Articular chondrocyte of knee joint (primary cell): Measurements from ENCODE around the gene ZNF584. TPM values are rescaled to one million over a fixed set of nuclear protein-coding genes. Genes with fewer than 3 reads are reported as not detected.

Experiments
- small RNA-seq: library from RNA; depleted of rRNA; stranded (forward); fragments of <200 nt; gene quantifications from one replicate; pipeline ENCODE3, GENCODE V24; 2012
- total RNA-seq: library from RNA; depleted of rRNA; stranded (reverse); fragments of >200 nt; gene quantifications from 2 replicates; pipeline ENCODE4 v1.2.3, GENCODE V29; 2012

ZNF584 gene
- total RNA-seq: 13.2 TPM in 2 replicates

DNA sequence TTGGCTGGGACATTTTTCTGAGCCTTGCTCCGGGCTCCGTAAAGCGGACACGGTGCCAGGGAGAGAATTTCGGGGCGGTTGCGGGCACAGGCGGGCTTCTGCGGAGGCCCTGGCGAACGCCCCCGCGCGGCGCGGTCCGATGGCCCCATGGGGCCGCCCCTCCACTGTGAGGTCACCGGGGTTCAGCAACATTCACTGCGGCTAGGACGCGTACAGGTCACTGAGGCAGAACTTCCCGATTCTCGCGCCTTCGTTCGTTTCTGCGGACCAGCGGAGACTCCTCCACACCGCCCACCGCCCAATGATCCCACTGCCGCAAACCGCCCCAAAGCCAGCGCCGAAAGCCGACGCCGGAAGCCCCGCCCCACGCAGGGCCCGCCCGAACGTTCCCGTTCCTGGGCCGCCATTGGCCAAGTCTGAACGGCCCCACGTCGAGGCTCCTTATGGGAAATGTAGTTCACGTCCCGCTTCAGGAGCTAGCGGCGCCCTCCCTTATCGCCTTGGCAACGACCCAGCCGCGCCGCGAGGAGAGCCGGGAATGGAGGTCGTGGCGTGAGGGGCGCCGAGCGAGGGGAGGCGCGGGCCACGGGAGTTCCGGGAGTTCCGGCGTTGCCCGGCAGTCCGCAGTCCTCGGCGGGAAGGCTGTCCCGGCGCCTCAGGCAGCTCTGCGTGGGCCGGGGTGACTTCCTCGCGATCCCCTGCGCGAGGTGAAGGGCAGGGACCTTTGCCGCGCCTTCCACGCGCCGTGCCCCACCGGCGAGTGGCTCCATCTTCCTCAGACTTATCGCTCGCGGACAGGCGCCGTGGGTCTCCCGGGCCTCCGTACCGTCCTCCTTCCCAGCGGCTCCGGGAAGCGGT lies at the start of gene ZNF584:
Gene ZNF584 (plus strand): TSS at position 498 of the 858 bp plus-strand sequence. CDS start 499 bp downstream, outside the sequence.

DNA sequence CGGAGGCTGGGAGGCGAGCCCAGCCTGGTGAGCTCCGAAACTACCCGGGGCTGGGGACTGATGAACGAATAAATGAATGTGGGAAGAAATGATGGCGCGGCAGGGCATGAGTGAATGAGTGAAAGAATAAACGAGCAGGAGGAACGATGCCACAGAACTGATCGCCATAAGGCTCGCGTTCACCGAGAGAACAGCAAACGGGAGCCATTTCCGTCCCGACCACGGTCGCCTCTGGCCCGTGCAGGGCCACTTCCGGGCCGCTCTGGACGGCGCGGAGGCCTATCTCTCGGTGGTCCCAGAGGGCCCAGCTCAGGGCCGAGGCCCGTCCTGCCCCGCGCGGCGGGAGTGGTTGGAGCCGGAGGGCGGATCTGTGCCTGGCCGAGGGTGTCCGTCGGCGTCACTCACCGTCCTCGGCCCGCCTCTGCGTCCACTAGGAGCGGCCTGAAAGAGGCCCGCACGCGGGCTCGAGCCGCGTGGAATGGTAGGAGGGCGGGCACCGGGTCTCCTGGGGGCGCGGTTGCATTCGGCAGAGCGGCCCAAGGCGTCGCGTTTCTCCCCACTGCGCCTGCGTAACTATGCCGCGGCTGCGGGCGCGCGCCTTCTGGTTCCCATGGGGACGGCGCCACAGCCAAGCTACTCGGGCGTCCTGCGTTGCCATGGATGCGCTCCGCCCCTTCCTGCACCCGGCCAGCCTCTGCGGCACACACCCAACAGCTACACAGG lies 46.0 kb upstream of the ZNF584 start, which contains the start of gene ZNF497:
Gene ZNF497 (minus strand): TSS at position 480 of the 723 bp plus-strand sequence. CDS start 5,116 bp downstream, outside the sequence.

DNA sequence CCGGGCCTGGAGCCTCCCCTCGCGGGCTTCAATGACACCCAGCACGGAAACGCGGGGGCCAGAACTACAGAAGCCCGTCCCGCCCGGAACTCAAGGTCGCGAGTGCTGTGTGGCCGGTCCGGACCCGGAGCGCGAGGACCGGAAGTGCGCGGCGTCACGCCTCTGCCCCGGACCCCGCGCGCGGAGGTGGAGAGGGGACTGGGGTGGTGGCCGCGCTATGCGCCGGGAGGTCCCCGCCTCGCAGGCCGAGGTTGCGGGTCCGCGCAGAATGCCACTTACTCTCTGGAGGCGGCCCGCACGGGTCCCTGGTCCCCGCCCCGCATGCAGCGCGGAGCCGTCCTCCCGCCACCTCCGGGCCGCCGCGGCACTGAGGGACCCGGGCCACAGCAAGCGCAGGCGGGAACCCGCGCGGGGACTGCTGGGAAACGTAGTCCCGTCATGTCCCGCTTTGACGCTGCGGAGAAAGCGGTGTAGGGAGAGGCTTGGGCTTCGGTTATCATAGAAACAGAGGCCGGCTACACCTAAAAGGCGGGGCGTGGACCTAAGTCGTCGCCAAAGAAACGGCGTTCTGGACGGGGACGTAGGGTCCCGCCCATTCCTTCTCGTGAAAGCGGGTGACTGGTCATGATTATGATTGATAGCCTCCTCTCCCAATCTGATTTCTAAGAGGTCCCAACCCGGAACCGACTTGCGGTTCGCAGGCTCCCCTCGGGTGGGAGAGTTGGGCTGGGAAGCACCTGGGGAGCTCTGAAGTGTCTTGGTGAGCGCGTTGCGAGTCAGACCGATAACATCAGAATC lies 27.6 kb upstream of the ZNF584 start, which contains the start of gene ZNF837:
Gene ZNF837 (minus strand): TSS at position 369 of the 798 bp plus-strand sequence. CDS start 11,698 bp downstream, outside the sequence.

DNA sequence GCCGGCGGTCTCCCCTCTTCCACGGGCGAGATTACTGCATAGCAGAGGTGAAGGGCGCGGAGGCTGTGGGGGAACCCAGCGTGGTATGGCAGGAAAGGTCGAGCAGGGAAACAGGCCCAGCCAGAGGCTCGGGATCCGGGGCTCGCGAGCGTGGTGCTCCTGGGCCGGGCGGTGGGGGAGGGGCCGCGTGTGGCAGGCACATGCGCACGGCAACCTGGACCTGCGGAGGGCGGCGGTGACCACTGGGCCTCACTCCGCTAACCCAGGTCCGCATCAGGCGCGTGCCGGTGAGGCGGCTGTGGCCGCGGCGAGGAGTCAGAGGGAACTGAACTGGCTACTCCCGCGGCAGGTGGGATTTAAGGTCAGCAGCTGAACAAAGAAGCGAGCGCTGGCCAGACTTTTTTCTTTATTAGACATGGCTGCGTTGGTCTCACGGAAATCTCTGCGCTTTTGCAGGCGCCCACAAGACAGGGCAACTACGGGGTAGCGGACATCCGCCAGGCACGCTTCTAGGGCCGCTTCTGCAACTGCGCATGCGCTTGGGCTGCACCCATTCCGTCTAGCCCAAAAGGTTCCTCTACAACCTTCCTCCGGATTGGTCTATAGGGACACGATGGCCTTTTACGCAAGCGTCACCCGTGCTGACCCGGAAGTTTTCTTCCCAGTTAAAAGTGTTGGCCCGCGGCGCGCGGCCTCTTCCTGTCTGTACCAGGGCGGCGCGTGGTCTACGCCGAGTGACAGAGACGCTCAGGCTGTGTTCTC lies 21.7 kb upstream of the ZNF584 start, which contains the start of gene RPS5:
Gene RPS5 (plus strand): TSS at position 694 of the 762 bp plus-strand sequence. CDS start 869 bp downstream, outside the sequence.

DNA sequence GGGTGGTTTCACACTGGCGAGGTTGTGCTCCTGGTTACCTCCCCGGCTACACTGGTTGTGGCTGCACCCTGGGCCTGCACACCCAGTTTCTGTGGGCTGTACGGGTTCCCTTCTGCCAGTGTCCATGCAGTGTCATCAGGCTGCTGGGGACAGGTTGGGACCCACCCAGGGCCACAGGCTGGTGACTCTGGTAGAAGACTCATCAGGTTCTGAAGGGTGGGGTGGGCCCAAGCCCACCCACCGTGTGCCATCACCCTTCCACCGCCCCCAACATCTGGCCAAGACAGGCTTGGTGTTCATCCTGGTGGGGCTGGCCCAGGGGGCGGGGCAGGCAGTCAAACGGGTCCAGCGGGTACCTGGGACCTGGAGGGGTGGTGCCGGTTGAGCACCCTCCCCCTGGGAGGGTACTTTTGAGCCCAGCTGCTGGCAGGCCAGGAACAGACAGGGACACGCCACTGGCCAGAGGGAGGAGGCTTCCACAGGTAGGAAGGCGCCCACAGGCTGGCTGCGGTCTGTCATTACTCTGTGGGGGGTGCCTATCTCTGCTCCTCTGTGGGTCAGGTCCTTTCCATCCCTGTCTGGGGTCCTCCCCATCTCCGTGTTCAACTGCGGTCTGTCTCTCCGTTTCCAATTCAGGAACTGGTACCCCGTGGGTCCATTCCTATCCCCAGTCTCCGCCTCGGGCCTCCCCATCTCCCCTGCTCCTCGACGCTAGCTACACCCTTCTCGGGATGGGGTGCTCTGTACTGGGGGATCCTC lies 13.1 kb upstream of the ZNF584 start, which contains the start of gene RNF225:
Gene RNF225 (plus strand): TSS at position 437 of the 759 bp plus-strand sequence. CDS start 434 bp downstream, outside the sequence.

DNA sequence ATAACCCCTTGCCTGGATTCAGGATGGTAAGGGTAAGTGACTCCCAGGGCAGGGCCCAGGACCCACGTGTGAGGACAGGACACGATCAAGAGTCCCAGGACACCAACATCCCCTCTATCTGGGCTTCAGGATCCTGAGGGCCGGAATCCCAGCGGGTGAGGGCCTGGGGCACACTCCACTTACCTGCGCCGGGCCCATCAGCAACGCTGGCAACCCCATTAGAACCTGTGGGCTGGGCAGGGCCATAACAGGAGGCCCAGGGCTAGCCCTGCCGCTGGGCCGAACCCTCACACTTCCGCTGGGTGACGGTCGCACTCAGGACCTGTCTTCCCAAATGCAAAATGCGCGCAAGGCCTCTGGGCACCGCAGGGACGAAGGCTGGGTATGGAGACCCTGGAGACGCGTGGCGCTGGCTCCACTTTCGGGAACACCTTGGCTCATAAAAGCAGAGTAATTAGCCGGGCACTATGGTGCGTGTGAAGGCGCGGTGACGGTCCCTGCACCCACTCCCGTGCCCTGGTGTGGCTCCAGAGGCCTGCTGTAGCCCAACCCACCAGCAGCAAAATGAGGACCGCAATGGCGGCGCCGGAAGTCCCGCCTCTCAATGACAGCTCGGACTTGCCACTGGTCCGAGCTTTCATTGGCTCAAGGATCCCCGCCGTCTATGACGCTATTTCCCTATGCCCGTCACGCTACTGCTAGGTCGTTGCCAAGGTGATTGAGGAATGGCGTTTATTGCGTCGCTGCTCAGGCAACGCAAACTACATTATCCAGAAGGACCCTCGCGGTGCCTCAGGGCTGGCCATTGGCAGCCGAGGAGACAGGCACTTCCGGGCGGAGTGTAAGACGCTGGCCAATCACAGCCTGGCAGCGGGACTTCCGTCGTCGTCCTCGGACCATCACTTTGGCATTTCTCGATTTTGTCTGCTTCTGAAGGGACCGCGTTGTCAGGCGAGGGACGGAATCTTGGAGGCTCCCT lies 31.4 kb downstream of the ZNF584 start, which contains the start of gene ZNF132:
Gene ZNF132 (minus strand): TSS at position 578 of the 979 bp plus-strand sequence. CDS start 332 bp downstream, at position 246.

DNA sequence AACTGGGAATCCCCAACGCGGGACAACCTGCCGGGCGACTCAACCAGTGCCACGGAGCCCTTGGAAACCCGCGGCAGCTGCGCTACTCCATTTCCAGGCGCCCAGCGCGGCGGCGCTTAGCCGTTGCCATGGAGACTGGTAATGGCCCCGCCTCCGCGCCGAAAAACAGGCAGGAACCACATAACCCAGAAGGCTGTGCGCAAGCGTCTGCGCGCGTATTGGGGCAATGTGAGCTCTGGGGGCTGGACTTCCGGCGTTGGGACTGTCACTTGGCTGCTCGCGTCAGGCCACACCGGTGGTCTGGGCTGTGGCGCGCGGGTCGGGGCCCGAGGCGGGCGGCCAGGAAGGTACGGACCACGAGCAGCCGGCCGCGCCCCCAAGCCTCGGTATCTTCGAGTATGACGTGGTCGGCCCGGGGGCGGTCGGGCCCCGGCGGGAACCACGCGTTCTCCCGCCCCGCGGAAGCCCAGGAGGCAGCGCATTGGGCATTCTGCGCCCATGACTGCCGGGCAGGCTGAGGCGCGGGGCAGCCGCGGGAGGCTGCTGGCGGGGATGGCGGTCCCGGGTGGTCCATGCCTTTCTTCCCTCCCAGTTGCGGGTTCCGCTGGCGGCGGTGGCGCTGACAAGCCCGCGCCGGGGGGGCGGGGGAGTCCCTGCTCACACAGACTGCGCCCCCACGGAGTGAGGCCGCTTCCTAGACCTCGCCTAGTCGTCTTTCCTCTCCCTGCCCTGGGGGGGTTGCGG lies 43.1 kb downstream of the ZNF584 start, which contains the start of gene ZNF324B:
Gene ZNF324B (plus strand): TSS at position 265 of the 744 bp plus-strand sequence. CDS start 2,080 bp downstream, outside the sequence.

DNA sequence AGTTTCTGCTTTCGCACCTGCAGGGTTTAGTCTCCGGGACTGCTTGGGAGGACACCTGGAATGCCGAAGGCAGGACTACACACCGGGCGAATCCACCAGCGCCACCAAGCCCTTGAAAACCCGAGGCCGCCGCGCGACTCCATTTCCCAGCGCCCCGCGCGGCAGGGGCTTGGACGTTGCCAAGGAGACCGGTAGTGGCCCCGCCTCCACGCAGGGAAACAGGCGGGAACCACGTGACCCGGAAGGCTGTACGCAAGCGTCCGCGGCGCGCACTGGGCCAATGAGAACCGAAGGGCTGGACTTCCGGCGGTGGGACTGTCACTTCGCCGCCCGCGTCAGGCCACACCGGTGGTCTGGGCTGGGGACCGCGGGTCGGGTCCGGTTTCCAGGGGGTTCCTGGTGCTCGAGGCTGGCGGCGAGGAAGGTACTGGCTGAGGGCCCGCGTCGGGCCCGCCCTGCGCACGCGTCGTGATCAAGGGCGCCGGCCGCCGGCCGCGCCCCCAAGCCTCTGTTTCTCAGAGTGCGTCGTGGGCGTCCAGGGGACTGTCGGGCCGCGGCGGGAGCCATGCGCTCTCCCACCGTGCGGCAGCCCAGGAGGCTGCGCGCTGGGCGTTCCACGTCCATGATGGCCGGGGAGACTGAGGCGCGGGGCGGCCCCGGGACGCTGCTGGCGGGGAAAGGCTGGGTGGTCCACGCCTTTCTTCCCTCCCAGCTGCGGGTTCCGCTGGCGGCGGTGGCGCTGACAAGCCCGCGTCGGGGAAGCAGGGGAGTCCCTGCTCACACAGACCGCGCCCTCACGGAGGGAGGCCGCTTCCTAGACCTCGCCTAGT lies 58.5 kb downstream of the ZNF584 start, which contains the start of gene ZNF324:
Gene ZNF324 (plus strand): TSS at position 321 of the 830 bp plus-strand sequence. CDS start 2,106 bp downstream, outside the sequence.

Small RNA genes lying within 50 kb of the gene (small RNA-seq; reads per million reads assigned to genes)
- gene MIR4754: not detected
- gene RNA5SP473: 0.11 reads per million

Other genes with a start within 250 kb of the ZNF584 start
- gene ZNF274, start 225.6 kb upstream of the ZNF584 start, total RNA-seq: 9.5 and 14.5 TPM in 2 replicates
- gene ZNF544, start 179.7 kb upstream of the ZNF584 start, total RNA-seq: 25.7 and 41.0 TPM in 2 replicates
- 6.0 and 6.5 TPM in 2 replicates for gene ZNF8, start 129.7 kb upstream of the ZNF584 start, total RNA-seq
- 25.9 and 36.6 TPM in 2 replicates for gene ERVK3-1, start 103.3 kb upstream of the ZNF584 start, total RNA-seq
- 2.5 and 3.2 TPM in 2 replicates for gene ZSCAN22, start 81.7 kb upstream of the ZNF584 start, total RNA-seq
- gene A1BG, start 55.2 kb upstream of the ZNF584 start, total RNA-seq: 0.65 and 1.5 TPM in 2 replicates
- gene ZNF497, start 45.9 kb upstream of the ZNF584 start, total RNA-seq: 0.78 and 1.5 TPM in 2 replicates
- gene ZNF837, start 27.6 kb upstream of the ZNF584 start, total RNA-seq: 2.2 and 2.7 TPM in 2 replicates
- 995 and 1,127 TPM in 2 replicates for gene RPS5, start 21.4 kb upstream of the ZNF584 start, total RNA-seq
- 0.13 TPM in 1 of 2 replicates, not detected in the other for gene RNF225, start 13.0 kb upstream of the ZNF584 start, total RNA-seq
- gene ZNF132, start 31.5 kb downstream of the ZNF584 start, total RNA-seq: 8.0 and 8.8 TPM in 2 replicates
- 7.2 and 8.4 TPM in 2 replicates for gene ZNF324B, start 43.0 kb downstream of the ZNF584 start, total RNA-seq
- gene ZNF324, start 58.4 kb downstream of the ZNF584 start, total RNA-seq: 12.9 and 13.1 TPM in 2 replicates
- 9.1 TPM in 2 replicates for gene ZNF446, start 67.7 kb downstream of the ZNF584 start, total RNA-seq
- 3.5 and 4.8 TPM in 2 replicates for gene SLC27A5, start 103.3 kb downstream of the ZNF584 start, total RNA-seq
- gene ZBTB45, start 111.2 kb downstream of the ZNF584 start, total RNA-seq: 5.5 and 5.9 TPM in 2 replicates
- gene TRIM28, start 135.4 kb downstream of the ZNF584 start, total RNA-seq: 155 and 186 TPM in 2 replicates
- 104 TPM in 2 replicates for gene CHMP2A, start 146.5 kb downstream of the ZNF584 start, total RNA-seq
- 37.7 and 46.0 TPM in 2 replicates for gene UBE2M, start 150.0 kb downstream of the ZNF584 start, total RNA-seq
- gene MZF1, start 164.7 kb downstream of the ZNF584 start, total RNA-seq: 14.7 and 15.5 TPM in 2 replicates